BLaER1 treated with 17β-estradiol and CSF1 and Interleukin-3, amounts not matched to agents 10 nM and 100 nM (cell line): ENCODE data around the gene COX7B2.
A peak's percentile ranks its signal among the peaks of the same experiment; 100 is the strongest.

Experiments used
- H3K27ac ChIP-seq, 11 experiments: shearing (Covaris generic); formaldehyde crosslinking; 2 replicates each; pipeline ENCODE4 v1.8.1; 2022
- H3K27me3 ChIP-seq, 11 experiments: shearing (Covaris generic); formaldehyde crosslinking; 2 replicates each; pipeline ENCODE4 v1.8.1; 2022
- H3K36me3 ChIP-seq, 11 experiments: shearing (Covaris generic); formaldehyde crosslinking; 2 replicates each; pipeline ENCODE4 v1.8.1; 2022
- H3K4me1 ChIP-seq, 10 experiments: shearing (Covaris generic); formaldehyde crosslinking; 2 replicates each; pipeline ENCODE4 v1.8.1; 2022
- H3K4me2 ChIP-seq, 11 experiments: shearing (Covaris generic); formaldehyde crosslinking; 2 replicates each; pipeline ENCODE4 v1.8.1; 2022
- H3K4me3 ChIP-seq, 10 experiments: shearing (Covaris generic); formaldehyde crosslinking; 2 replicates each; pipeline ENCODE4 v1.8.1; 2022
- H3K9ac ChIP-seq, 11 experiments: shearing (Covaris generic); formaldehyde crosslinking; 2 replicates each; pipeline ENCODE4 v1.8.1; 2022
- H3K9me3 ChIP-seq, 11 experiments: shearing (Covaris generic); formaldehyde crosslinking; replicated peaks in 1 of 11; 2 replicates each; pipeline ENCODE4 v1.8.1; 2022
- H4K20me1 ChIP-seq, 11 experiments: shearing (Covaris generic); formaldehyde crosslinking; 2 replicates each; pipeline ENCODE4 v1.8.1; 2022
- Cebpa-rat ChIP-seq, 11 experiments: shearing (Covaris generic); IDR thresholded peaks; 2 replicates each; pipeline ENCODE4 v1.8.1; 2022

COX7B2 gene

DNA sequence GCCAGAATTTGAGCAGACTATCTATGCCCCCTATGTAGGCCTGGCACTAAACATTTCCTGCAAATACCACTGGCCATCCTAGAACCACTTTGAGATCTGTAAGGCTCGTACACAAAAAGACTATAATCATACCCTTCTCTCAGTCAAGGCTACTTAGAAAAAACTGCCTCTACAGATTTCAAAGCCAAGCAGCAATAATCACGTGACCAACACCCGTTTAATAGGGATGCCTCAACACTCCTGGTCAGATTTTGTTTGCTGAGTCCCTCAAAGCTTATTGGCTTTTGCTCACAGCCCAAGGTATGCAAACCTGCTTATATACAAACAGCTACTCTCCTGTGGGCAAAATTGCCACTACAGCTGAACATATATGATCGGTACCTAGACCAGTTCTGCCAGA is 897 bp downstream of the COX7B2 start:
- Histone ChIP-seq H3K36me3 (no peaks in the 10 kb centered on the region), H3K27me3 (no peaks in the 10 kb centered on the region), H3K4me2 (no peak overlapping the region), H3K4me1 (no peaks in the 10 kb centered on the region), H3K27ac (no peak overlapping the region), H3K9me3 (peaks cover 0 to 6% (median 0%) of the 10 kb centered on the region in 11 experiments; a peak in 1 of 22 replicates), H3K4me3 (no peak overlapping the region), H3K9ac (no peak overlapping the region), H4K20me1 (no peaks in the 10 kb centered on the region)
- TF ChIP-seq Cebpa-rat (IDR thresholded peaks at IDR 0.05) = no peak

DNA sequence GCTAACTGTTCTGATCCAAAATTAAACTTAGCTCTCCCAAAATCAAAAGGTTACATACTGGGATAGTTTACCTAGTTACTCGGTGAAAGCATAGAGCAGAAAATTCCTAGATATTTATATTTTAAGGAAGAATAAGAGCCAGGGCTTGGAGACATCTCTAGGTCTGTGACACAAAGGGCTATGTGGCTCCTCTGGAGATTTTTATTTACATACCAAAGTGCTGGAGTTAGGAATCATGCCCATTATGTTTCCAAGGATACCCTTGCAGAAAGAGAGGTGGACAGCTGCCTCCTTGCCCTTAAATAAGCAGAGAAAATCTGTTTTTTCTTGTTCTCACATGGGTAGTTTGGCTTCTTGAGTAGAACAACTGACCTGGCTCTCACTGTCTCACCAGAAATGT is 9.0 kb downstream of the COX7B2 start:
- Histone ChIP-seq H3K4me2 (no peak overlapping the region), H3K27ac (no peak overlapping the region), H3K36me3 (no peaks in the 10 kb centered on the region), H4K20me1 (no peaks in the 10 kb centered on the region), H3K9me3 (no peaks in the 10 kb centered on the region), H3K4me1 (peaks cover 0 to 3% (median 0%) of the 10 kb centered on the region in 10 experiments; a peak in 1 of 20 replicates), H3K9ac (no peak overlapping the region), H3K4me3 (no peak overlapping the region), H3K27me3 (no peaks in the 10 kb centered on the region)
- no peak for TF ChIP-seq Cebpa-rat (IDR thresholded peaks at IDR 0.05)

DNA sequence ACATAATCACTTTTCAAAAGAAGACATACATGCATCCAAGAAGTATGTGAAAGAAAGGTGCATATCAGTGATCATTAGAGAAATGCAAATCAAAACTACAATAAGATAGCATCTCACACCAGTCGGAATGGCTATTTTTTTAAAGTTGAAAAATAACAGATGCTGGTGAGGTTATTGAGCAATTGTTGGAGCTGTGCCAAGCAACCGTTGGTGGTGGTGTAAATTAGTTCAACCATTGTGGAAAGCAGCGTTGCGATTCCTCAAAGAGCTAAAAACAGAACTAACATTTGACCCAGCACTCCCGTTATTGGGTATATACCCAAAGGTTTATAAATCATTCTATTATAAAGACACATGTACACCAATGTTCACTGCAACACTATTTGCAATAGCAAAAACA is 14.2 kb downstream of the COX7B2 start:
- peak overlapping the region in 1 of 11 experiments; percentile 30; a peak in 1 of 22 replicates for H3K27ac ChIP-seq
- no peaks in the 10 kb centered on the region for H4K20me1 ChIP-seq
- peak overlapping the region in 5 of 11 experiments; percentile 15 to 52 (median 23); a peak in 8 of 22 replicates for H3K4me2 ChIP-seq
- no peak overlapping the region for H3K9ac ChIP-seq
- H3K4me1 ChIP-seq = peaks cover 0 to 9% (median 3%) of the 10 kb centered on the region in 10 experiments; a peak in 7 of 20 replicates
- peaks cover 0 to 14% (median 5%) of the 10 kb centered on the region in 11 experiments; a peak in 12 of 22 replicates for H3K9me3 ChIP-seq
- no peak; a peak in 1 of 22 replicates for TF ChIP-seq Cebpa-rat (IDR thresholded peaks at IDR 0.05)
- H3K4me3 ChIP-seq = no peak overlapping the region
- no peaks in the 10 kb centered on the region for H3K36me3 ChIP-seq
- no peaks in the 10 kb centered on the region for H3K27me3 ChIP-seq

DNA sequence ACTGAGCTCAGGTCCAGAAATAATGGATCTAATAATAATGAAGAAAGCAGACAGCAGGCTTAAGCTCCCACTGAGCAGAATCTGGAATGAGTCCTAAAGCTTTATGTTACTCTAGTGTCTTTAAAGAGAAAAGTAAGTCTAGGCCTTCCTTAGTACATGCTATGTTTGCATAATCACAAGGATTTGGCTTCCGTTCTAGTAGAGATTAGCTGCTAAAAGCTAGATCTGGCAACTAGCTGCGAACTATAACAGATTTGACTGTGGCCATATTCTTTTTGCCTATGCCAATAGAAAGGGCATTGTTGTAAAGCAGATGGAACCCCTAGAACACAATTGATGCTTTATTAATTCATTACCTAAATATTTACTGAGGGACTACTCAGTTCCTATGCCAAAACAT is 19.0 kb downstream of the COX7B2 start:
- Histone ChIP-seq H3K4me3 (no peak overlapping the region), H3K36me3 (no peaks in the 10 kb centered on the region), H4K20me1 (no peaks in the 10 kb centered on the region), H3K9ac (no peak overlapping the region), H3K27me3 (no peaks in the 10 kb centered on the region), H3K27ac (no peak overlapping the region), H3K4me2 (no peak overlapping the region), H3K9me3 (peaks cover 0 to 14% (median 5%) of the 10 kb centered on the region in 11 experiments; a peak in 12 of 22 replicates), H3K4me1 (peaks cover 0 to 19% (median 2%) of the 10 kb centered on the region in 10 experiments; a peak in 7 of 20 replicates)
- TF ChIP-seq Cebpa-rat (IDR thresholded peaks at IDR 0.05) = no peak

DNA sequence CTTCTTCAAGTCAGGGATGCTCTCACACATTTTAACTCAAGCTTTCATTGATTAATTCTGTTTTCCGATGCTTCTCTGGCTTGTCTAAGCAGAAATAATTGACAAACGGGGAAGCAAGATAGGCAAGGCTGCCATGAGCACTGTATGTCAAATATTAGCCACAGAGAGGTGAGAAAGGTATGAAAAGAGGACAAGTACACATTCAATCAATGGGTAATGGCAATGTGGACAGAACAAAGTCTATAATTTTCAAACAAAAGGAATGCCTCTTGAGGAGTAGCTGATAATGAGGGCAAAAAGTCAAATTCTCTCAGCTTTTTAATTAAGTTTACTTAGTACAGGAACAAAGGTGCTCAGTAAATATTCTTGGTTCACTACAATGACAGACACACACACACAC is 19.6 kb downstream of the COX7B2 start:
- H3K36me3 ChIP-seq = no peaks in the 10 kb centered on the region
- peaks cover 0 to 14% (median 5%) of the 10 kb centered on the region in 11 experiments; a peak in 12 of 22 replicates for H3K9me3 ChIP-seq
- no peak overlapping the region for H3K9ac ChIP-seq
- H3K27ac ChIP-seq = no peak overlapping the region
- no peaks in the 10 kb centered on the region for H3K27me3 ChIP-seq
- no peak overlapping the region for H3K4me3 ChIP-seq
- H3K4me1 ChIP-seq = peaks cover 0 to 13% (median 0%) of the 10 kb centered on the region in 10 experiments; a peak in 5 of 20 replicates
- TF ChIP-seq Cebpa-rat (IDR thresholded peaks at IDR 0.05) = no peak
- H3K4me2 ChIP-seq = no peak overlapping the region
- H4K20me1 ChIP-seq = no peaks in the 10 kb centered on the region

DNA sequence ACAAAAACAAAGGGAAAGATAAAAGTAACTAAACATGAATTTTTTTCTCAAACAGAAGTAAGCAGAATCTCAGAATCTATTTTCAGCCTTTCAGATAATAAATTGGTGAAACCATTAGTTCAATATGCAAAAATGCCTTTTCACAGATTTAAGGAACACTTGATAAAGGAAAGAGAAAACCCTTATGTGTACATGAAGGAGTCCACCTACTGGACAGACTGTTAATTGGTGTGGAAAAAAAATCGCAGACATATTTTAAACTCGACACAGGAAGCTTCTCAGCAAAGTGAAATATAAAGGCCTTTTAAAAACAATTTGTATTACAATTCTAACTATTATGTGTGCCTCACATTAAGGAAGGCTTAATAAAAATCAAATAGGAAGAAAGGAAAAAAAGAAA is 22.3 kb downstream of the COX7B2 start:
- Histone ChIP-seq H3K9me3 (no peaks in the 10 kb centered on the region), H3K4me2 (no peak overlapping the region), H4K20me1 (no peaks in the 10 kb centered on the region), H3K27ac (no peak overlapping the region), H3K27me3 (no peaks in the 10 kb centered on the region), H3K4me1 (peaks cover 0 to 12% (median 0%) of the 10 kb centered on the region in 10 experiments; a peak in 5 of 20 replicates), H3K36me3 (no peaks in the 10 kb centered on the region), H3K4me3 (no peak overlapping the region), H3K9ac (no peak overlapping the region)
- no peak for TF ChIP-seq Cebpa-rat (IDR thresholded peaks at IDR 0.05)

DNA sequence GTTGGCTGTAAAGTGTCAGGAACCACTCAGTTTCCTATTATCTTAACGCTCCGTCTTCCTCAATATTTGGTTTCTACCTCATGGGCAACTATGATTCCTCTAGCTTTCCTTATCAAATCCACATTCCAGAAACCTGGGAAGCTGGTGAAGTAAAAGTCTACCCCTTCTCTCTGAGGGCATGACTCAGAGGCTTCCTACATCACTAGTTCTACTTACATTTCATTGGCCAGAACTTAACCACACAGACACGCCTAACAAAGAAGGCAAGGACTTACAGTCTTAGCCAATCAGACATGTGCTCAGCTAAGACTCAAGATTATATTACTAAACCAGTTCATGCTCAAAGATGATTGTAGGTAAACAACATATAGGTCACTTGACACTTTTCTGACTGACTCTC is 30.4 kb downstream of the COX7B2 start:
- no peaks in the 10 kb centered on the region for H4K20me1 ChIP-seq
- H3K27me3 ChIP-seq = no peaks in the 10 kb centered on the region
- H3K4me2 ChIP-seq = no peak overlapping the region
- H3K4me1 ChIP-seq = no peaks in the 10 kb centered on the region
- H3K9me3 ChIP-seq = no peaks in the 10 kb centered on the region
- no peak for TF ChIP-seq Cebpa-rat (IDR thresholded peaks at IDR 0.05)
- no peak overlapping the region for H3K4me3 ChIP-seq
- no peak overlapping the region for H3K9ac ChIP-seq
- H3K36me3 ChIP-seq = no peaks in the 10 kb centered on the region
- no peak overlapping the region for H3K27ac ChIP-seq

DNA sequence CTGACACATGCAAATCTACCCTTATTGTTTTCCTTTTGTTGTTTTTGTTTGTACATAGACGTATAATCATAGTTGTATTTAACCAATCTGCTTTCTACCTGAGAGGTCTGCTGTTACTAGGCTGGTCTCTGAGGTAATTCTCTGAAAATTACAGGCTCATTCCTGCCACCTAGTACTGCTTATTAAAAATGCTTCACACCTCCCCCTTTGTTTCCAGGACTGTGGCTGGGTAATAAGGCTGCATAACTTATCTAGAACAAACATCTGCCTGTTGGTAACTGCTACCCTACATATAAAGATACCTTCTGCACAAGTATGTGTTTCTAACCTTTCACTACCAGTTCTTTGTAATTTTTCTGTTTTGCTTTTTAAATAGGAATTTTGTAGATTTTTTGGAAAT is 34.2 kb downstream of the COX7B2 start:
- no peak overlapping the region for H3K4me3 ChIP-seq
- no peaks in the 10 kb centered on the region for H3K27me3 ChIP-seq
- no peaks in the 10 kb centered on the region for H3K36me3 ChIP-seq
- TF ChIP-seq Cebpa-rat (IDR thresholded peaks at IDR 0.05) = no peak
- H3K27ac ChIP-seq = no peak overlapping the region
- no peak overlapping the region for H3K4me2 ChIP-seq
- no peaks in the 10 kb centered on the region for H4K20me1 ChIP-seq
- no peaks in the 10 kb centered on the region for H3K4me1 ChIP-seq
- H3K9me3 ChIP-seq = peaks cover 0 to 8% (median 0%) of the 10 kb centered on the region in 11 experiments; a peak in 2 of 22 replicates
- no peak overlapping the region for H3K9ac ChIP-seq

DNA sequence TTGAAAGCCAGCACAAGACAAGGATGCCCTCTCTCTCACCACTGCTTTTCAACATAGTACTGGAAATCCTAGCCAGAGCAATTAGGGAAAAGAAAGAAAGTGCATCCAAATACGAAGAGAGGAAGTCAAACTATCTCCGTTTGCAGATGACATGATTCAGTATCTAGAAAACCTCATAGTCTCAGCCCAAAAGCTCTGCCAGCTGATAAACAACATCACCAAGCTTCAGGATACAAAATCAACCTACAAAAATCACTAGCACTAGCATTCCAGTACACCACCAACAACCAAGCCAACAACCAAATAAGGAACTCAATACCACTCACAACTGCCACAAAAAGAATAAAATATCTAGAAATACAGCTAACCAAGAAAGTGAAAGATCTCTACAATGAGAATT is 38.6 kb downstream of the COX7B2 start:
- Histone ChIP-seq H3K9ac (no peak overlapping the region), H3K4me2 (no peak overlapping the region), H3K36me3 (no peaks in the 10 kb centered on the region), H3K27ac (no peak overlapping the region), H4K20me1 (no peaks in the 10 kb centered on the region), H3K9me3 (peaks cover 0 to 8% (median 0%) of the 10 kb centered on the region in 11 experiments; a peak in 2 of 22 replicates), H3K4me3 (no peak overlapping the region), H3K4me1 (no peaks in the 10 kb centered on the region), H3K27me3 (no peaks in the 10 kb centered on the region)
- no peak for TF ChIP-seq Cebpa-rat (IDR thresholded peaks at IDR 0.05)

DNA sequence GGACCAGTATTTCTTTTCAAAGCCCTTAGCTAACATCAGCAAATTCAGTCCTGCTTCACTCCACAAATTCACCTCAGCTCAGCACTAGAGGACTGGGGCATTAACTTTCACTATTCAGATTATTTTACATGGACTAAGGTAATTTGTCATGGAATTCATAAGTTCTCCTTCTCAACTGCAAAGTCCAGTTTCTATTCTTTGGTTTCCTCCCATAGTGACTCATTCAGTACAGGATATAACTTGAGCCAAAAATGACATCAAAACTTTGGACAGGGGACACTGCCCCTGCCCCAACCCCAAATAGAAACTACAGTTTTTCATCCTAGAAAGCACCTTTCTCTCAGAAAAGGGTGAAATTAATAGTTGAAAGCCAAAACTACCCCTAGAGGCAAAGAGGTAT is 52.7 kb downstream of the COX7B2 start:
- Histone ChIP-seq H3K27me3 (no peaks in the 10 kb centered on the region), H3K4me3 (no peak overlapping the region), H3K9me3 (no peaks in the 10 kb centered on the region), H3K36me3 (no peaks in the 10 kb centered on the region), H3K4me1 (peaks cover 0 to 7% (median 0%) of the 10 kb centered on the region in 10 experiments; a peak in 2 of 20 replicates), H3K4me2 (peak overlapping the region in 3 of 11 experiments; percentile 7 to 33 (median 15); a peak in 2 of 22 replicates), H3K27ac (no peak overlapping the region), H3K9ac (no peak overlapping the region), H4K20me1 (no peaks in the 10 kb centered on the region)
- TF ChIP-seq Cebpa-rat (IDR thresholded peaks at IDR 0.05) = no peak
